GM19043 (cell line): ENCODE measurements around the gene TOX4.
"Not testable (repeated sequence)": the region's sequence is repeated elsewhere in the genome, so short reads cannot be mapped to it uniquely, and the experiment has no call there.

Experiments
- ATAC-seq: cut with Tn5 transposase; IDR thresholded peaks from one replicate; pipeline ENCODE4 v1.9.1; 2021; ENCODE audit warnings: low read depth; ENCODE audit not compliant: unreplicated experiment

TOX4 gene

GRCh38 chr14:21528381-21529348, 51.7 kb downstream of the TOX4 start:
- ATAC-seq: no peak

- no peak for ATAC-seq
Observed at GRCh38 chr14:21529515-21529914, 52.5 kb downstream of the TOX4 start.

- no peak for ATAC-seq
Observed at GRCh38 chr14:21533294-21533693, 56.3 kb downstream of the TOX4 start.

- ATAC-seq: no peak
Observed at GRCh38 chr14:21534576-21534975, 57.6 kb downstream of the TOX4 start.

GRCh38 chr14:21535545-21536417, 58.8 kb downstream of the TOX4 start:
- ATAC-seq: no peak

- no peak for ATAC-seq
Observed at GRCh38 chr14:21536418-21537089, 59.6 kb downstream of the TOX4 start.

- no peak for ATAC-seq
Observed at GRCh38 chr14:21537090-21537424, 60.1 kb downstream of the TOX4 start.

- ATAC-seq: no peak
Observed at GRCh38 chr14:21539189-21539940, 62.4 kb downstream of the TOX4 start.

GRCh38 chr14:21541413-21542074, 64.5 kb downstream of the TOX4 start:
- no peak for ATAC-seq

GRCh38 chr14:21543521-21543960, 66.5 kb downstream of the TOX4 start:
- ATAC-seq: no peak

- ATAC-seq: no peak
Observed at GRCh38 chr14:21543963-21544362, 67.0 kb downstream of the TOX4 start.

GRCh38 chr14:21544588-21544987, 67.6 kb downstream of the TOX4 start:
- not testable (repeated sequence) for ATAC-seq
